GM12878 (cell line): Measurements from ENCODE around the gene GALNTL6. TPM values are rescaled to one million over a fixed set of nuclear protein-coding genes. Genes with fewer than 3 reads are reported as not detected.
"Not testable (repeated sequence)": the region's sequence is repeated elsewhere in the genome, so short reads cannot be mapped to it uniquely, and the experiment has no call there.

Experiments
- ATAC-seq: fragments of 200-7000 bp; cut with Tn5 transposase; 3 replicates; pipeline ENCODE4 v1.9.1; 2020; ENCODE audit warnings: mild to moderate bottlenecking, moderate library complexity
- BruUV-seq: library from RNA; stranded (reverse); fragments of 400-500 nt; replicated peaks from 2 replicates; lab custom pipeline; 2021; lab: Mats Ljungman, UMichigan
- CTCF ChIA-PET: fragments of 300-600 bp; sonication (Branson Sonifier 250); formaldehyde crosslinking; extraction: SDS; loops from one replicate; lab custom pipeline; 2021; ENCODE audit warnings: inconsistent platforms; lab: Yijun Ruan, JAX
- POLR2A ChIA-PET: fragments of 350-600 bp; formaldehyde crosslinking; extraction: SDS; loops from one replicate; lab custom pipeline; 2021; ENCODE audit warnings: inconsistent platforms; lab: Charles Lee
- RAD21 ChIA-PET: fragments of 300-600 bp; sonication (Branson Sonifier 250); formaldehyde crosslinking; loops from one replicate; lab custom pipeline; 2023; ENCODE audit warnings: antibody characterized with exemption; ENCODE audit not compliant: unreplicated experiment; lab: Charles Lee
- SMC1A ChIA-PET: fragments of 300-600 bp; sonication (Branson Sonifier 250); formaldehyde crosslinking; loops from one replicate; lab custom pipeline; 2023; ENCODE audit not compliant: unreplicated experiment, uncharacterized antibody; lab: Charles Lee
- DNase-seq: peaks from one replicate; pipeline ENCODE4 v3.0.0-alpha.2; 2011; ENCODE audit warnings: low read depth, low spot score
- FAIRE-seq: peaks from 3 replicates; lab custom pipeline; 2011; peaks lifted over from hg19 to GRCh38; lab: Jason Lieb, UNC
- H2AFZ ChIP-seq: 2 replicates; pipeline ENCODE4 v1.6.0; 2011; ENCODE audit warnings: low read depth, low read length, control low read depth; ENCODE audit not compliant: control insufficient read depth
- H3K27ac ChIP-seq: 2 replicates; pipeline ENCODE4 v1.5.1; 2011; ENCODE audit warnings: control low read depth; ENCODE audit not compliant: control insufficient read depth, insufficient read depth
- H3K27me3 ChIP-seq, 2 experiments: replicated peaks in 1 of 2; 2 replicates each; pipeline versions ENCODE4 v1.6.0 to v1.6.1; 2011; ENCODE audit warnings: low read length in 1 of 2; ENCODE audit not compliant: control insufficient read depth in 2 of 2, insufficient read depth in 2 of 2
- H3K36me3 ChIP-seq, 2 experiments: 2 replicates each; pipeline ENCODE4 v1.5.1; 2011; ENCODE audit warnings: low read length in 1 of 2; ENCODE audit not compliant: control insufficient read depth in 2 of 2, insufficient read depth in 2 of 2
- H3K4me1 ChIP-seq: 2 replicates; pipeline ENCODE4 v1.6.1; 2011; ENCODE audit warnings: mild to moderate bottlenecking, low read length, moderate library complexity, mixed read lengths; ENCODE audit not compliant: control insufficient read depth, insufficient read depth
- H3K4me2 ChIP-seq: 2 replicates; pipeline ENCODE4 v1.6.0; 2011; ENCODE audit warnings: control low read depth; ENCODE audit not compliant: control insufficient read depth, insufficient read depth
- H3K4me3 ChIP-seq: fragments of 200-600 bp; sonication (generic); 2 replicates; pipeline ENCODE4 v1.5.1; 2016
- H3K79me2 ChIP-seq: 2 replicates; pipeline ENCODE4 v1.6.0; 2011; ENCODE audit warnings: low read length; ENCODE audit not compliant: control insufficient read depth, insufficient read depth
- H3K9ac ChIP-seq: 2 replicates; pipeline ENCODE4 v1.8.0; 2011; ENCODE audit warnings: low read length, control low read depth, mixed read lengths; ENCODE audit not compliant: control insufficient read depth, insufficient read depth
- H3K9me3 ChIP-seq: replicated peaks from 3 replicates; pipeline ENCODE4 v1.5.1; 2011; ENCODE audit warnings: mild to moderate bottlenecking, low read length; ENCODE audit not compliant: control insufficient read depth, insufficient read depth
- H4K20me1 ChIP-seq: 2 replicates; pipeline ENCODE4 v1.6.0; 2011; ENCODE audit not compliant: control insufficient read depth, insufficient read depth
- CHD2 ChIP-seq: IDR thresholded peaks from 2 replicates; pipeline ENCODE4 v1.6.1; 2011; ENCODE audit warnings: low read depth, low read length, improper control_type of control experiment, borderline replicate concordance
- EP300 ChIP-seq, 2 experiments: fragments of 150-350 bp in 1 of 2; IDR thresholded peaks; 2 replicates each; pipeline ENCODE4 v1.6.1; 2011 to 2012; ENCODE audit warnings: low read depth in 2 of 2, low read length in 2 of 2, borderline replicate concordance in 1 of 2, improper control_type of control experiment in 1 of 2, inconsistent platforms in 1 of 2; ENCODE audit not compliant: control insufficient read depth in 1 of 2
- IRF4 ChIP-seq: IDR thresholded peaks from 2 replicates; pipeline ENCODE4 v1.6.1; 2011; ENCODE audit warnings: low read depth, low read length
- MAX ChIP-seq: IDR thresholded peaks from 2 replicates; pipeline ENCODE4 v1.6.1; 2012; ENCODE audit warnings: low read depth, low read length, improper control_type of control experiment
- POU2F2 ChIP-seq: IDR thresholded peaks from 3 replicates; pipeline ENCODE4 v1.6.1; 2011; ENCODE audit warnings: low read depth, mild to moderate bottlenecking, low read length, borderline replicate concordance
- RBBP5 ChIP-seq: fragments of 200-600 bp; sonication (generic); conservative IDR thresholded peaks from 2 replicates; pipeline ENCODE4 v1.6.1; 2016
- ZBED1 ChIP-seq: IDR thresholded peaks from 2 replicates; pipeline ENCODE4 v1.6.1; 2016; ENCODE audit warnings: borderline replicate concordance
- ZNF207 ChIP-seq: fragments of 450-650 bp; IDR thresholded peaks from 2 replicates; pipeline ENCODE4 v1.6.1; 2014; ENCODE audit warnings: antibody characterized with exemption, mild to moderate bottlenecking, borderline replicate concordance
- WGBS: methylation state at CpG from one replicate; pipeline ENCODE4 v1.1.6; 2016; ENCODE audit warnings: low lambda C conversion rate; ENCODE audit not compliant: insufficient replicate concordance, insufficient coverage; ENCODE audit errors: missing lambda C conversion rate; 5-methylcytosine and 5-hydroxymethylcytosine counted together
- in situ Hi-C: fragments of 300-500 bp; cut with MboI; formaldehyde crosslinking; loops from 9 replicates; pipeline ENCODE4 v1.14.3; 2018; ENCODE audit warnings: mixed read lengths
- intact Hi-C: fragments of 100-400 bp; cut with micrococcal nuclease; formaldehyde crosslinking; loops from one replicate; pipeline ENCODE4 v1.14.2; 2022; ENCODE audit not compliant: unreplicated experiment
- polyA plus RNA-seq, 11 experiments: library from polyadenylated mRNA; depleted of rRNA in 4 of 11; unstranded in 6 of 11; stranded (reverse) in 5 of 11; fragments of >200 nt; fragmentation: Nextera tagmentation in 4 of 11; fragmentation: Illumina TruSeq in 1 of 11; extraction: Ambion mirVana in 4 of 11; extraction: Trizol in 1 of 11; gene quantifications; 1 replicate in 1 of 11; 2 replicates in 10 of 11; pipeline versions ENCODE4 v1.2.1 to v1.2.3, GENCODE V29; 2011 to 2016; ENCODE audit warnings: inconsistent platforms in 2 of 11, missing spikeins in 2 of 11, low read depth in 1 of 11
- total RNA-seq, 4 experiments: library from RNA; depleted of rRNA in 3 of 4; stranded (reverse); fragments of >200 nt in 3 of 4; fragmentation: Illumina TruSeq in 1 of 4; extraction: Trizol in 1 of 4; gene quantifications; 2 replicates each; pipeline versions ENCODE4 v1.2.1 to v1.2.3, GENCODE V29; 2013 to 2021
- TF ChIP-seq, protein P1 (sequence below): IDR thresholded peaks from 2 replicates; pipeline ENCODE4 v1.6.1; 2012; ENCODE audit warnings: low read length, inconsistent platforms
- TF ChIP-seq, protein P2 (sequence below): fragments of 450-650 bp; IDR thresholded peaks from 2 replicates; pipeline ENCODE4 v1.6.1; 2018; ENCODE audit warnings: mild to moderate bottlenecking, low read depth, moderate library complexity; ENCODE audit not compliant: partially characterized antibody

GALNTL6 gene
- total and polyA plus RNA-seq, 10 of the 15 experiments (the other 5 are each of a cell fraction or from before 2014, with no cell fraction given): 0.01 to 0.29 TPM; not detected in 8

GRCh38 chr4:172953896-172954568 is 1140.8 kb downstream of the GALNTL6 start:
- ATAC-seq (no peak), FAIRE-seq (no peak), DNase-seq (no peak)
- ChIA-PET CTCF (no interaction called here), POLR2A (no interaction called here), RAD21 (no interaction called here), SMC1A (no interaction called here)
- H2AFZ ChIP-seq: no peak overlapping the region
- intact Hi-C loops (no loop called here), in situ Hi-C loops (no loop called here)
- no TSS peak for BruUV-seq
- H3K79me2 ChIP-seq: no peaks in the 10 kb centered on the region
- WGBS: 14% methylated on average over 5 of the region's 5 CpGs
- H3K4me2 ChIP-seq: no peak overlapping the region
- TF ChIP-seq IRF4 (no peak), ZBED1 (no peak), MAX (no peak), RBBP5 (no peak), ZNF207 (no peak), CHD2 (no peak), POU2F2 (no peak), EP300 (IDR thresholded peaks at IDR 0.05; ENCODE audit: borderline replicate concordance in 1 of 2, control insufficient read depth in 1 of 2, low read depth in 2 of 2, low read length in 2 of 2) (no peak)
- TF ChIP-seq, protein P1, sequence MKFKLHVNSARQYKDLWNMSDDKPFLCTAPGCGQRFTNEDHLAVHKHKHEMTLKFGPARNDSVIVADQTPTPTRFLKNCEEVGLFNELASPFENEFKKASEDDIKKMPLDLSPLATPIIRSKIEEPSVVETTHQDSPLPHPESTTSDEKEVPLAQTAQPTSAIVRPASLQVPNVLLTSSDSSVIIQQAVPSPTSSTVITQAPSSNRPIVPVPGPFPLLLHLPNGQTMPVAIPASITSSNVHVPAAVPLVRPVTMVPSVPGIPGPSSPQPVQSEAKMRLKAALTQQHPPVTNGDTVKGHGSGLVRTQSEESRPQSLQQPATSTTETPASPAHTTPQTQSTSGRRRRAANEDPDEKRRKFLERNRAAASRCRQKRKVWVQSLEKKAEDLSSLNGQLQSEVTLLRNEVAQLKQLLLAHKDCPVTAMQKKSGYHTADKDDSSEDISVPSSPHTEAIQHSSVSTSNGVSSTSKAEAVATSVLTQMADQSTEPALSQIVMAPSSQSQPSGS: no peak
- TF ChIP-seq, protein P2, sequence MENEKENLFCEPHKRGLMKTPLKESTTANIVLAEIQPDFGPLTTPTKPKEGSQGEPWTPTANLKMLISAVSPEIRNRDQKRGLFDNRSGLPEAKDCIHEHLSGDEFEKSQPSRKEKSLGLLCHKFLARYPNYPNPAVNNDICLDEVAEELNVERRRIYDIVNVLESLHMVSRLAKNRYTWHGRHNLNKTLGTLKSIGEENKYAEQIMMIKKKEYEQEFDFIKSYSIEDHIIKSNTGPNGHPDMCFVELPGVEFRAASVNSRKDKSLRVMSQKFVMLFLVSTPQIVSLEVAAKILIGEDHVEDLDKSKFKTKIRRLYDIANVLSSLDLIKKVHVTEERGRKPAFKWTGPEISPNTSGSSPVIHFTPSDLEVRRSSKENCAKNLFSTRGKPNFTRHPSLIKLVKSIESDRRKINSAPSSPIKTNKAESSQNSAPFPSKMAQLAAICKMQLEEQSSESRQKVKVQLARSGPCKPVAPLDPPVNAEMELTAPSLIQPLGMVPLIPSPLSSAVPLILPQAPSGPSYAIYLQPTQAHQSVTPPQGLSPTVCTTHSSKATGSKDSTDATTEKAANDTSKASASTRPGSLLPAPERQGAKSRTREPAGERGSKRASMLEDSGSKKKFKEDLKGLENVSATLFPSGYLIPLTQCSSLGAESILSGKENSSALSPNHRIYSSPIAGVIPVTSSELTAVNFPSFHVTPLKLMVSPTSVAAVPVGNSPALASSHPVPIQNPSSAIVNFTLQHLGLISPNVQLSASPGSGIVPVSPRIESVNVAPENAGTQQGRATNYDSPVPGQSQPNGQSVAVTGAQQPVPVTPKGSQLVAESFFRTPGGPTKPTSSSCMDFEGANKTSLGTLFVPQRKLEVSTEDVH: no peak
- no peak overlapping the region for H3K4me3 ChIP-seq
- H3K4me1 ChIP-seq: no peaks in the 10 kb centered on the region
- H4K20me1 ChIP-seq: no peaks in the 10 kb centered on the region
- H3K27me3 ChIP-seq: no peaks in the 10 kb centered on the region
- no peak overlapping the region for H3K9ac ChIP-seq
- no peaks in the 10 kb centered on the region for H3K36me3 ChIP-seq
- no peak overlapping the region for H3K27ac ChIP-seq
- H3K9me3 ChIP-seq: no peaks in the 10 kb centered on the region

DNA sequence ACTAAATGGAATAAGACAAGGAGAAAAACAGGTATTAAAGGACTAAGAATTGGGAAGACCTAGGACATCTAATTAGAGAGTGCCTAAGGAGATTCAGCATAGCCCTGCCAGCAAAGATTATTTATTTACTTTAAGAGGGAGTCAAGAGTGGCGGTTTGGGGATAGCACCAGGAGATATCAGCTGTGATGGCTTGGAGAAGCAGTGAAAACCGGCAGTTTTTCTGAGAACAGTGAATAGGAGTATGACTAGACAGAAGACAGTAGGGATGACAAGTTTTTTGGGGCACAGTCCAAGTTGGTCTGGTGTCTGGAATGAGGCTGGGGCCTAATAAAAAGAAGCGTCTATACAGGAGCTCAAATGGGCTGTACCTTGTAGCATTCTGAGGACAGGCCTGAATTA is 1143.1 kb downstream of the GALNTL6 start:
- BruUV-seq, CTCF ChIA-PET: not testable (repeated sequence)

More for the DNA sequence above, 1143.1 kb downstream of the GALNTL6 start:
- in situ Hi-C loops, H2AFZ ChIP-seq, H3K9me3 ChIP-seq, H4K20me1 ChIP-seq, ATAC-seq, SMC1A ChIA-PET, DNase-seq, H3K27me3 ChIP-seq, H3K36me3 ChIP-seq, H3K9ac ChIP-seq, H3K4me2 ChIP-seq, RAD21 ChIA-PET, H3K27ac ChIP-seq, FAIRE-seq, H3K4me1 ChIP-seq, H3K79me2 ChIP-seq, POLR2A ChIA-PET, H3K4me3 ChIP-seq, intact Hi-C loops: not testable (repeated sequence)
- WGBS: 46% methylated on average over 3 of the region's 3 CpGs
